ENCODE measurements around the gene NLGN1. TPM values are rescaled to one million over a fixed set of nuclear protein-coding genes. Genes with fewer than 3 reads are reported as not detected.
"Not testable (repeated sequence)": the region's sequence is repeated elsewhere in the genome, so short reads cannot be mapped to it uniquely, and the experiment has no call there.

Gene NLGN1
- total RNA-seq, 1 donor from 2014 or later, result 20.4 TPM

DNA sequence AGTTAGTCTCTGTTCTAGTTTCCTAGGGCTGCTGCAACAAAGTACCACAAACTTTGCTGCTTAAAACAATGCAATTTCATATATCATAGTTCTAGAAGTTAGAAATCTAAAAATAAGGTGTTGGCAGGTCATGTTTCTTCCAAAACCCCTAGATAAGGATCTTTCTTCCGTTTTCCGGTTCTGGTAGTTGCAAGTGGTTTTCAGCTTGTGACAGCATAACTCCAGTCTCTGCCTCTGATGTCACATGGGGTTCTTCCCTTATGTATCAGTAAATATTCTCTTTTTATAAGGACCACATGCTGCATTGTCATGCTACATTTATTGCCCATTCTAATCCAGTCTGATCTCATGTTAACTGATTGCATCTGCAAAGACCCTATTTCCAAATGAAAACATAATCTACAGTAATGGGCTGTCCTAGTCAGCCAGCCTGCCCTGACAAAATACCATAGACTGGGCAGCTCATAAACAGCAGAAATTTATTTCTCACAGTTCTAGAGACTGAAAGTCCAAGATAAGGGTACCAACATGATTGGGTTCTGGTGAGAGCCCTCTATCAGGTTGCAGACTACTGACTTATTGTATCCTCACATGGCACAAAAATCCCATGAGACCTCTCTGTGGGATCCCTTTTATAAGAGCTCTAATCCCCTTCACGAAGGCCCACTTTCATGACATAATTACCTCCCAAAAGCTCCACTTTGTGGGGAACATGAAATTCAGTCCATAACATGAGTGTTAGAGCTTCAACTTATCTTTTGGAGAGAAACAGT lies 819.6 kb downstream of the NLGN1 start:
- DNase-seq (ENCODE audit: low read depth), result no peak

DNA sequence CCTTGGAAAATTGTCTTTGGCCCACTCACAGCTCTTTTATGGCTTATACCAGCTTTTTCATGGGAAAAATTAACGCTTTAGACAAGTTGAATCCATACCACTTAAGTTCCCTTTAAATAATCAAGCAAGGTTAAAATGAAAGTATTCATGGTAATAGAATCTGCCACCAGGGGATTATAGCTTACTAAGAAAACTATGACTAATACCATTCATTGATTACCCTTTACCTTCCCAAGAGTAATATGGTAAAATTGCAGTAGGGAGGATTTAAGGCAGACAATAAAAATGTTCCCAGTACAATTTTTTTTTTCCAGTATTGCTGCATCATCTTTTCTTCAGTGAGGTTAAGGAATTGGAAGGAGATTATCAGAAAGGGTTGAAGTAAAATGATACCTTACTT lies 820.5 kb downstream of the NLGN1 start:
- DNase-seq (ENCODE audit: low read depth), result peak; percentile 66

DNA sequence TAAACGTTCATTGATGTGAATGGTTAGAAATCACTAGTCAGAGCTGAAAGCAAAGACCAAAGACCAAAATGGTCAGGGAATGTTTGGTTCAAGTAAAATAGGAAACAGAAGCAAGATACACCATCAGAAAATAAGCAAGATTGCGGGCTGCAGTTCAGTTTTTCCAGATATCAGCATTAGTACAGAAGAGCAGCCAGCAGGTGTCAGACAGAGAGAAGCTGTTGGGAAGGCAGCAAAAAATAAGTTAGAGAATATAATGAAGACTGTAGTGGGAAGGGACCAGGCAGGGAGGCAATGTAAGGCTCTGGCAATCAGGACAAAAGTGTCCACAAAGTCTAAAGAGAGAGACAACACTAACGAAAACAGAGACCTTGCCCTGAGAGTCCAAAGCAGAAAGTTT lies 822.2 kb downstream of the NLGN1 start:
- no peak for DNase-seq (ENCODE audit: low read depth)

DNA sequence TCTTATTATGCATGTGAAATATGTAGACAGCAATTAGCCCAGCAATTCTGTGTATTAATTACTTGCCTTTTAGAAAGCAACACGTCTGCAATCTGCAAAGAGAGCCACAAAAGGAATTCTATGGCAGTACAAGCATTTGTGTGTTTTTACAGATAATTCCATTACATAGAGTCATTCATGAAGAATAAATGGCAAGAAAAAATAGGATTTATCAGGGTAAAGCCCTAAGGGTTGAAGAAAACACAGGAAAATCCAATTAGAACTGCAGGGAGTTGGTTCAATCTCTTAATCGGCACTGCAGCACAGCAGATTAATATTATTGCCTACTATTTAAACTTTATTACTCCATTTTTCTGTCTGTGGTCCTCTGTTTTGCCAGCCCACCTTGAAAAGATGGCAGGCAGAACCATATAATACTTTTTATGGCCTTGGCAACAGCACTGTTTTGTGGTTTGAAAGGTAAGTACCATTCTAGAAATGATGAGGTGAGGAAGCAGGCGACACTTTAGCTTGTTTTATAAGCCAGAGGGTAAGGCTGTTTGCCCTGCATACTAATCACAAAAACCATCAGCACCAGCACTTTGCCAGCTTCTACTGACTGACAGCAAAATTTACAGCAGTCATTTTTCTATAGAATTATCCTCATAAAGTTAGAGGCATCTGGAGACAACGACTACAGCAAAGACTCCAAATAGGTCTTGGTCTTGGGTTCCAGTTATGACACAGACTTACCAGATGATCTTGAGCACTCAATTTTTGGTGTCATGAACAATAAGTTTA lies 823.4 kb downstream of the NLGN1 start:
- DNase-seq (ENCODE audit: low read depth), result no peak

DNA sequence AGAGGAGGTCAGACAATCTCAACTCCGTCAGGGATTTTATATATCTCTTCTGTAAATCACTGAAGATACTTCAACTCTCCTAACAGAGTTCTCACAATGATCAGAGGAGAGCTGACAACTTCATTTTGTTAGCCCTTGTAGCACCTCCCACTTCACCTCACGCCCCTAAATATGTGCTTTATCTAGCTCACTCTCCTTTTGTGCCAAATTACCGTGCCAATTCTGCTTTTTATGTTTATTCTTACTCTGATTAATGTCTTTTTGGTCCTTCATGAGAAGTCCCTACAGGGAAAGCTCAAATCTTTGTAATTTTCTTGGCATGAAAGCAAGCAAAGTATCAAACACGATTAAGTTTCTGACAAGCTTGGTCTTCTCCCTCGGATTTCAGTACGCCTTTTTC lies 825.5 kb downstream of the NLGN1 start:
- no peak for DNase-seq (ENCODE audit: low read depth)

DNA sequence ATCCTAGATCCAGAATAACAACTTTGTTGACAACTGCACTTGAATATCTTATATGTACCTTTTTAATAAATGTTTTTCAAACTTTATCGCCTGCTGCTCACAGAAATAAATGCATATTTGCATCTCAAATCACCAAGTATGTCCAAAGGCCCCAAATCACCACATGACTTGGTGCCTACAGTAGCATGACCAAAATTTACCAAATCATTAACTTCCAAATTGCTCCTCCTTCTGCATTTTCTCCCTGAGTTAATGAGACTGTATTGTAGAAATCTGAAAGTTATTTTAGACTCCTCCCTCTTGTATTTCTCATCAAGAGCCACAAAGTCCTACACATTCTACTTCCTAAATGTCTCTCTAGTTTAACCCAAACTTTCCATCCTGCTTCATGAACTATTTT lies 826.1 kb downstream of the NLGN1 start:
- DNase-seq (ENCODE audit: low read depth), result peak; percentile 81

DNA sequence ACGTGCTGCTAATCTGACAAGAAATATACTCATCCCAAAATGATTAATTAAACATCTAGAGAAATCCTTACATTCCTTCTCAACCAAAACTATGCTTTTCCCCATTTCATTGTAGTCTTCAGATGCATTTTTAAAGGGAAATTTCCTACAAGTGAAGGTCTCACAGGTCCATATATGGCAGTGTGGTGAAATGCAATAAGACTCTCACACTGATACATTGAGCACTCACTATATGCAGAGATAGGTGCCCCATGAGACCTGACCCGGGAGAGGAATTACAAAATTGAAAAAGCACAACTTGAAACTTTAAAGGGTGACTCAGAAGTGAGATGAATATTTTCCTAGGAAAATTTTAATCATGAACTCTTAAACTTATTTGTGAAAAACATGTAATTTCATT lies 832.4 kb downstream of the NLGN1 start:
- no peak for DNase-seq (ENCODE audit: low read depth)

DNA sequence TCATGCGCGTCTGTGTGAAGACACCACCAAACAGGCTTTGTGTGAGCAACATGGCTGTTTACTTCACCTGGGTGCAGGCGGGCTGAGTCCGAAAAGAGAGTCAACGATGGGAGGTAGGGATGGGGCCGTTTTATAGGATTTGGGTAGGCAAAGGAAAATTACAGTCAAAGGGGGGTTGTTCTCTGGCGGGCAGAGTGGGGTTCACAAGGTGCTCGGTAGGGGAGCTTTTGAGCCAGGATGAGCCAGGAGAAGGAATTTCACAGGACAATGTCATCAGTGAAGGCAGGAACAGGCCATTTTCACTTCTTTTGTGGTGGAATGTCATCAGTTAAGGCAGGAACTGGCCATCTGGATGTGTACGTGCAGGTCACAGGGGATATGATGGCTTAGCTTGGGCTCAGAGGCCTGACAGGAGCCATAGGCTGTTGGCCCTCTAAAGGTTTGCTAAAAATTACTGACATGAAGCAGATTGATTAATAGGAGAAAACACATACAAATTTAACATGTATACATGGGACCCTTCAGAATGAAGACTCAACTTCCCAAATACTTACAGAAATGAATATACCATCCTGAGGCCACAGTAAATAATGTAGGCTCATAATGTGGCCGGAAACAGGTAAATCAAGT lies 834.6 kb downstream of the NLGN1 start:
- DNase-seq (ENCODE audit: low read depth), result not testable (repeated sequence)

DNA sequence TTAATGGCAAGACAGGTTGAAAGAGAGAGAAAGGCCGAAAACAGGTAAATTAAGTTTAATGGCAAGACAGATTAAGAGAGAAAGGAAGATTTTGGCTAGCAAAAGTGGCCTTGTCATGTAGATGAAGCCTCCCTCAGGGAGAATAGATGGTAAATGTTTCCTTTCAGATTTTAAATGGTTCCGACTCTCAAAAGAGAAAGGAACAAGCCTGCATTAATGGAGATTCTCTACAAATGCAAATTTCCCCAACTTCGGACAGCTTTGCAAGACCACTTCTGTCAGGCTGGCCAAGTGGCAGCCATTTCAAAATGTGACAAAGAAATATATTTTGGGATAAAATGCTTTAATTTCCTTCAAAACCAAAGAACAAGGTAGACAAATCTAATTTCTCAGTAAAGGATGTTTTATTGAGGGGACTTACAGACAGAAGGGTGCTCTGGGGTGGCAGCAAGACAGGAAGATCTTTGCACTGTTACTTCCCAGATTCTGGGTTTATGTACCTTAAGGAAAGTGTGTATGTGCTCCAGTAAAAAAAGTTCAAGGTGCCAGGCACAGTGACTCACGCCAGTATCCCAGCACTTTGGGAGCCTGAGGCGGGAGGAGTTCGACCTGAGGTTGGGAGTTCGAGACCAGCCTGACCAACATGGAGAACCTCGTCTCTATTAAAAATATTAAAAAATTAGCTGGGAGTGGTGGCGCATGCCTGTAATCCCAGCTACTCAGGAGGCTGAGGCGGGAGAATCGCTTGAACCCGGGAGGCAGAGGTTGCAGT lies 835.3 kb downstream of the NLGN1 start:
- DNase-seq (ENCODE audit: low read depth), result no peak

DNA sequence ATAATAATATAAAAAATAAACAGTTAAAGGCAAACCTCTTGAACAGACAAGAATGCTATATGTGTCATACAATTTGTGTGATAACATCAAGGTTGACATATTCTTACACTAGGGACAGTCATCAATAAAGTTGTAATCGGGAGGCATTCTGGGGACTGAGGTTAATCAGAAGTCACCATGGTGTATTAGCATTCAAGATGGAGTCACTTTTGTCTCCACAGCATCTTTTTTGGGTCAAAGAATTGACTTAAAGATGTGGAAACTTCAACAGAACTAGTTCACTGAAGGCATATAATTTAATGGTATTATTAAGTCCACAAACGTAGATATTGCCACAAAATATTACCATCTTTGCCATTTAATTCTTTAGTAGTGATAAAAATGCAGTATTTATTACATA lies 836.0 kb downstream of the NLGN1 start:
- no peak for DNase-seq (ENCODE audit: low read depth)

DNA sequence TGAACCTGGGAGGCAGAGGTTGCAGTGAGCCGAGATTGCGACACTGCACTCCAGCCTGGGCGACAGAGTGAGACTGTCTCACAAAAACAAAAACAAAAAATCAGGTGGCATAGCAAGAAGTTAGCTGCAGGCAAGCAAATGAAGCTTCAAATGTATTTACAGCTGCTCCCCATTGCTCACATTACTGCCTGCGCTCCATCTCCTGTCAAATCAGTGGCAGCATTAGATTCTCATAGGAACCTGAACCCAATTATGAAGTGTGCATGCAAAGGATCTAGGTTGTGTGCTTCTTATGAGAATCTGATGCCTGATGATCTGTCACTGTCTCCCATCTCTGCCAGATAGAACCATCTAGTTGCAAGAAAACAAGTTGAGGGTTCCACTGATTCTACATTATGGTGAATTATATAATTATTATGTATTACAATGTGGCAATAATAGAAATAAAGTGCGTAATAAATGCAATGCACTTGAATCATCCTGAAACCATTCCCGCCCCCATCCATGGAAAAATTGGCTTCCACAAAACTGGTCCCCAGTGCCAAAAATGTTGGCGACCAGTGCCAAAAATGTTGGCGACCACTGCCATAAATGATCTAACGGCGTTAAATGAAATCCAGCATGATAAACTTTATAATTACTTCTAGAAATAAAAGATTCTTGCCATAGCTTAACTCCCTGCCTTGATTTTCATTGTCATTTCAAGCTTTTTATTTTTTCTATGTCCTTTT lies 844.9 kb downstream of the NLGN1 start:
- DNase-seq (ENCODE audit: low read depth), result no peak

DNA sequence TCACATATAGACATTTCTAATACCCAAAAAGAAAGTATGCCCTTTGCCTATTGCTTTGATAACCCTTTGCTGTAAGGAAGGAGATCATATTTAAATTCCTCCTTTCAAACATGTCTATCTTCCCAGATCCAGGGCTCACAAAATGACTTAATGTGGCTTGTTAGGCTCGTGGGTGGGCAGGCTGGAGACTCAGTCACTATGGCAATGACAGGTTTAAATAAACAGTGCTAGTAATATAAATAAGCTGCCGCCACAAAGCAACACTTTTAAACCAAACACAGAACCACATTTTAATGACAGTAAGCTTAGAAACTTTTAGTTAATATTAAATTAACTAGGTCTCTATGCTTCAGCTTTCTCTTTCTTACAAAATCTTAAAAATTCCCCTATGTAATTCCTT lies 845.6 kb downstream of the NLGN1 start:
- peak; percentile 84 for DNase-seq (ENCODE audit: low read depth)

DNA sequence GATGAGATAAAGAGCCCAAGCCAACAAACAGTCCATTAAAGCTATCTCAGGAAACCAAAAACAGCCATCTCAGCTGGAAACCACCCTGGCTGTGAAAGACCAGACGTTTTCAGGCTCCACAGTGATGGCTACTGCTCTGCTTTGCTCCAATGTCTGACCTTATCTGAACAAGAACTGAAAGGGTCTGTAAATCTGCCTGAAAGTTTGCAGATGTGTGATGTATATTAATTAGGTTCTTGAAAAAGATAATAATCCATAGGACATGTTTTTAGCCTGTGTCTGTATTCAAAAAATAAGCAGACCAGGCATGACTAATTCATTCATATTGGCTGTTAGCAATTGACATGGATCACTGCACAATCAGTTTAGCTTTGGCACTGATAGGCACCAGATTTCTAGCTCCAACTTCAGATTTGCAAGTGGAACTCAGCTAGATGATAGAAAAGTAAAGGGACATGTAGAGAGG lies 850.2 kb downstream of the NLGN1 start:
- DNase-seq (ENCODE audit: low read depth), result no peak

DNA sequence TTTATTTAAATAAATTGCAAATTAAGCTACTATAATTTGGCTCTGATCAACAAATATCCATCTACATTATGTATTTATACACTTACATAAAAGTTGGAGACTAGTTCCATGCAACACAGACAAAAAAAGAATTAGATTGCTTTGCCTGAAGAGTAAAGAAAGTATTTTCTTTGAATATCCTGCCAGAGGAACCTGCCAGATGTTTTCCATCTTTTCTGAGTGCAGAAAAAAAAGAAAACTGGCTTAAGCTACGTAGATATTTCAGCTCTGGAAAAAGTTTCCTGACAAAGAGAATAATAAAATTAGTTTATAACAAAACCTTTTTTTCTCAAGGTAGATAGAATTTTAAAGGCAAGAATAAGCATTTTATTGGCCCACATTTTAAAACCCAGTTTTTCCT lies 854.1 kb downstream of the NLGN1 start:
- DNase-seq (ENCODE audit: low read depth), result no peak

DNA sequence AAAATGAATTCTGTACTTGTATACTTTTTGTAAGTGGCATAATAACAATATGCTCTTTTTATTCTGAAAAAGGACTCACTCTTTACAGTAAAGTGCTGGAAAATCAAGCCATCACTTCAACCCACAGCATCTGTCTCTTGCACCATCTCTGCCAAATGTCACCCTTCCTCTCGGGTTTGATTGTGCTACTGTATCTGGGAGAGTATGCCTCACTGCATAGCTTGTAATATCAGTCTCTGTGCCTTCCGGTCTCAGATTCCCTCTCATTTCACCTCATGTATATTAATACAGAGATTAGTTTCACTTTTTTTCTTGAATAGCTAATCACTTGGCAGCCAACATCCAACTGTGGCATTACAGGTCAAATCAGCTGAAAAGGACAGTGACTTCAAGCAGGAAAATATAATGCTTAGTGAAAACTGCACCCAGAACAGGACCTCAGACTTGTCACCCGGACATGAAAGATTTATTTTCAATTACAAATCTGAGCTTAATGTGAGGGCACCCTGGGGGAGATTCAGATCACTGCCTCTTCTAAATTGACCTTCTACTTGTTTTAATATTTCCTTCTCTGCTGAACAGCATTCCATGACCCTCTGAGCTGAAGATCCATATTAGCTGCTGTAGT lies 855.8 kb downstream of the NLGN1 start:
- DNase-seq (ENCODE audit: low read depth), result no peak

DNA sequence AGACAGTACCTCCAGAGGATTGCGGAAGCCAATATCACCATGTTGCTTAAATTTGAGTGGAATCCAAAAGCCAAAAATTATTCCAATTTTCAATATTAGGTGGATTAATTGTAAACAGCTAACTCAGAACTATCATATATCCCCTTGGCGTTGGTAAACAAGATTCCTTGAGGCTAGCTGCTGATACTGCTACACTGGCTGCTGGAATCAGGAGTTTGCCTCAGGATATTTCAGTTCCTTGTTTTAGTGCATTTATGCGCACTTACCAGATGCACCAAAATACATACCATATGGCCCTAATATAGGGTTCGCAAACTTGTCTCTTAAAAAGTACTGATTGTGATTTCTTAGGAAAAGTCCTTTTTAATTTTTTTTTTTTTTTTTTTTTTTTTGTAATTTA lies 856.4 kb downstream of the NLGN1 start:
- no peak for DNase-seq (ENCODE audit: low read depth)

DNA sequence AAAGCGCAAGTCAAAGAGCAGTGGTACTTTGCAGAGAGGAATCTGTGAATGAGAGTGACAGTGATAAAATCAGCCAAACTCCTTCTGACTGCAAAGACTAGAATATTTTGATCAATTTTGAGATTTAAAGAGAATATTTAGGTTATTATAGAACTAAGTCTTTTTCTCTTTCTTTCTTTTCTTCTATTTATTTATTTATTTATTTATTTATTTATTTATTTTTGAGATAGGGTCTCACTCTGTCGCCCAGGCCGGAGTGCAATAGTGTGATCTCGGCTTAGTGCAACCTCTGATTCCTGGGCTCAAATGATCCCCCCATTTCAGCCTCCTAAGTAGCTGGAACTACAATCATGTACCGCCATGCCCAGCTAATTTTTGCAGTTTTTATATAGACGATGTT lies 857.9 kb downstream of the NLGN1 start:
- no peak for DNase-seq (ENCODE audit: low read depth)

DNA sequence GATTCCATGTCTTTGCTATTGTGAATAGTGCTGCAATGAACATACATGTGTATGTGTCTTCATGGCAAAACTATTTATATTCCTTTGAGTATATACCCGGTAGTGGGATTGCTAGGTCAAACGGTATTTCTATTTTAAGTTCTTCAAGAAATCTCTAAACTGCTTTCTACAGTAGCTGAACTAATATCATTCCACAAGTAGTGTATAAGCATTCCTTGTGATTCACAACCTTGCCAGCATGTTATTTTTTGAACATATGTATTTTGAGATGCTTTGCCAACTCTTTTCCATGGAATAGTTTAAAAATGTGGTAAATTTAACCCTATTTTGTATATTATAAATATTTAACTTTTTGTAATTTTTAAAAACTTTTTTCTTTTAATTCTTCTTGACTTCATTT lies 868.9 kb downstream of the NLGN1 start:
- DNase-seq (ENCODE audit: low read depth), result no peak

DNA sequence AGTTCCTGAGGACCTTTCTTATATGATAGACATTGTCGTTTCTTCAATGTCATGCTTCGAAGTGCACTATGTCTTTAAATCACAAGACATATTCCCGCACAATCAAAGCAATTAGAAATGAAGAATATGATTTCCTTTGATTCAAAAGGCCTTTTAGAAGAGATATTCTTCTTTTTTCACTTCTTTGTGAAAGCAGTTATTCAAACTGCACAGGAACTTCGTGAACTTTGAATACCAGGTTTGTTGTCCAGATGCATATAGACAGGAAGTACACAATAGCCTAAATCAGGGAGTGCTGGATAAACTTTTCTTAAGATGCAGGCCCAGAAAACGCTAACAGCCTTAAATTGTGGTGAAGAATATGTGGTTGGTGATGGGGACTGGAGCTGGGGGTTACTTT lies 870.5 kb downstream of the NLGN1 start:
- no peak for DNase-seq (ENCODE audit: low read depth)

DNA sequence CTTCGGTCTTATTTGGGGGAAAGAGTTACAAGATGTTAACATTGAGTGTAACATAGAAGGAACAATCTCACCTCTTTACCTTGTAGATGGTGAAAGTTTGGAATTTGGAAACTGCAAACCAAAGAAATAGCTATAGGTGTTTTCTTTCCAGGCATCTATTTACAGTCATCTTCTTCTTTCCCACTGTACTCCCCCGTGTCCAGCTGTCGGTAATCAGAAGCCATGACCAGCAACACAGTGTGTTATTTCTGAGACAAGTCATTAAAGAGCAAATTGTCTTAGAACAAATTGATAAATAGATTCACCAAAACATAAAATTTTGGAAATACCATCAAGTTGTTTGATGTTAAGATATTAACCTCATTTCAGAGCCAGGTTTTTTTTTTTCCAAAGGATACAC lies 871.0 kb downstream of the NLGN1 start:
- no peak for DNase-seq (ENCODE audit: low read depth)

DNA sequence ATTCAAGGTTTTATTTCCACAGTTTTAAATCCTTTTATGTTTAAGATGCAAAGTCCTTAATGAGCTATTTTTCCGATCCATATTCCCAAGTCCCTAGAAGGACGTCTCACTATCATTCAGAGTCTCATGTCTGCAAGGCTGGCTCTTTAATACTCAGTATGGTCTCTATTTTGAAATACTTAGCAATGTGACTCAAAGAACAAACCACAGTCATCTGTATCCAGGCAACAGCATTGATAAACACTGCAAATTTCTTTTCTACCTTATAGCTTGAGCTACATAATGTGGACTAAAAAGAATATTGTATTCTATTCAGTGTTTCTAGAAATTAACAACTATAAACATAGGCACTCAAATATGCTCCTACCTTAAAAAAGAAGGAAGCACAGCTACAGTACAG lies 873.3 kb downstream of the NLGN1 start:
- DNase-seq (ENCODE audit: low read depth), result peak; percentile 79
